ENCODE measurements around the gene KIF9. TPM values are rescaled to one million over a fixed set of nuclear protein-coding genes. Genes with fewer than 3 reads are reported as not detected.

Gene KIF9
- total and polyA plus RNA-seq, 2 of the 8 experiments (the other 6 are each of a cell fraction or from before 2014, with no cell fraction given), result 5.0 to 8.0 TPM

GRCh38 chr3:47323431-47324277, 41.1 kb upstream of the KIF9 start:
- Histone ChIP-seq H3K79me1 (ENCODE audit: low read depth, low read length) (no peaks in the 10 kb centered on the region), H2BK12ac (ENCODE audit: low read depth, low read length) (no peak overlapping the region), H3K27ac (ENCODE audit: low read depth, low read length) (no peak overlapping the region), H3K79me2 (ENCODE audit: control insufficient read depth in 1 of 2, insufficient read depth in 2 of 2, low read length in 2 of 2) (no peaks in the 10 kb centered on the region), H3K9me3 (ENCODE audit: insufficient read depth in 2 of 2, low read depth in 1 of 2, low read length in 1 of 2) (no peaks in the 10 kb centered on the region), H3K36me3 (ENCODE audit: control insufficient read depth in 2 of 4, insufficient read depth in 4 of 4, low read length in 3 of 4) (peaks cover 16 to 41% (median 28%) of the 10 kb centered on the region in 4 experiments; a peak in 7 of 8 replicates), H3K56ac (replicated peaks; ENCODE audit: insufficient read length, low read depth, low read length) (no peak overlapping the region), H4K20me1 (replicated peaks in 1 of 2; ENCODE audit: control insufficient read depth in 1 of 2, insufficient read depth in 2 of 2, low read length in 2 of 2) (no peaks in the 10 kb centered on the region), H3K23me2 (ENCODE audit: low read depth, low read length) (no peaks in the 10 kb centered on the region), H2BK20ac (ENCODE audit: low read length) (no peak overlapping the region), H4K5ac (ENCODE audit: insufficient read length, low read depth, low read length) (no peak overlapping the region), H3K4me3 (ENCODE audit: extremely low read depth in 1 of 4, insufficient read depth in 2 of 4, low read depth in 3 of 4, low read length in 4 of 4) (no peak overlapping the region), H3K9ac (replicated peaks in 1 of 4; ENCODE audit: extremely low read depth in 1 of 4, low read depth in 3 of 4, low read length in 3 of 4) (no peak overlapping the region), H3K23ac (ENCODE audit: insufficient read length) (no peak overlapping the region), H2BK120ac (replicated peaks; ENCODE audit: low read depth, low read length) (no peak overlapping the region), H2AK5ac (ENCODE audit: low read depth, low read length) (no peak overlapping the region), H2AFZ (ENCODE audit: low read length) (no peak overlapping the region), H3K4me2 (ENCODE audit: insufficient read depth in 1 of 2, low read depth in 2 of 2, low read length in 2 of 2) (no peak overlapping the region), H3K18ac (ENCODE audit: extremely low read depth, low read length) (no peak overlapping the region), H2BK15ac (ENCODE audit: low read length) (no peak overlapping the region), H4K91ac (replicated peaks; ENCODE audit: insufficient read length, low read length) (no peak overlapping the region), H3K14ac (ENCODE audit: insufficient read length) (no peak overlapping the region), H2BK5ac (ENCODE audit: low read depth, low read length) (no peak overlapping the region), H3K4me1 (replicated peaks in 1 of 4; ENCODE audit: control insufficient read depth in 3 of 4, insufficient read depth in 4 of 4, low read length in 3 of 4) (no peaks in the 10 kb centered on the region), H4K8ac (ENCODE audit: extremely low read depth, insufficient read depth, low read length) (no peak overlapping the region), H3K4ac (replicated peaks; ENCODE audit: insufficient read length, low read depth, low read length) (no peak overlapping the region), H3K27me3 (replicated peaks in 1 of 4; ENCODE audit: control insufficient read depth in 3 of 4, extremely low read depth in 1 of 4, insufficient read depth in 3 of 4, low read length in 3 of 4) (no peaks in the 10 kb centered on the region)
- DNase-seq (ENCODE audit: low read depth in 1 of 2, low spot score in 2 of 2), result no peak
- POLR2A ChIA-PET (ENCODE audit: partially characterized antibody), result interaction anchor here (0.6 to 1.0 kb wide), 2 partner anchors 10 to 309 kb away, joined by 3 to 4 read pairs; no protein-coding TSS in a partner anchor
- WGBS, 2 experiments (ENCODE audit: extremely low coverage in 1 of 2, insufficient coverage in 1 of 2, insufficient read length in 1 of 2, insufficient replicate concordance in 2 of 2, low coverage in 1 of 2, low lambda C conversion rate in 2 of 2, missing lambda C conversion rate in 1 of 2), result 95% methylated on average over 8 of the region's 8 CpGs; no CpG with 5 or more reads in 1 of the 2 experiments
- FAIRE-seq, result no peak
- CTCF ChIA-PET (ENCODE audit: partially characterized antibody), result interaction anchor here (0.8 to 7.1 kb wide), 39 partner anchors 10 to 452 kb away, joined by 3 to 59 read pairs (median 4); partner anchors contain the start of genes KIF9 and KLHL18
- no peak for TF ChIP-seq POLR2AphosphoS5 (IDR thresholded peaks at IDR 0.05; ENCODE audit: low read depth, low read length)
- TF ChIP-seq GABPA (IDR thresholded peaks at IDR 0.05; ENCODE audit: borderline replicate concordance, insufficient read depth, low read length), result no peak
- no peak for TF ChIP-seq SIRT6 (IDR thresholded peaks at IDR 0.05; ENCODE audit: low read length)
